A673 (cell line): ENCODE data around the gene HDAC2.

ENCODE experiments used
- CTCF ChIP-seq: fragments of 300-800, 200-600 bp; sonication (generic); conservative IDR thresholded peaks from 2 replicates; pipeline ENCODE4 v1.5.1; 2017; ENCODE audit warnings: low read depth, mild to moderate bottlenecking, antibody characterized with exemption, low read length, moderate library complexity, mixed read lengths
- EZH2 ChIP-seq: fragments of 200-600 bp; sonication (generic); IDR thresholded peaks from 2 replicates; pipeline ENCODE4 v1.6.1; 2017; ENCODE audit warnings: borderline replicate concordance, low read depth, mild to moderate bottlenecking, mixed read lengths, antibody characterized with exemption, low read length; ENCODE audit not compliant: poor library complexity, severe bottlenecking

- no peak for TF ChIP-seq EZH2
- no peak for TF ChIP-seq CTCF
Measured at GRCh38 chr6:113967777-113968176, 3.2 kb downstream of the HDAC2 start.
